ENCODE measurements around the gene NKD2. TPM values are rescaled to one million over a fixed set of nuclear protein-coding genes. Genes with fewer than 3 reads are reported as not detected.

Gene NKD2
- total RNA-seq, 1 donor from 2014 or later: 41.7 TPM

GRCh38 chr5:1034421-1034905 is 25.9 kb downstream of the NKD2 start:
- peak; percentile 9 for DNase-seq
- Mint-ChIP-seq H3K36me3 (ENCODE audit: unreplicated experiment) (peaks cover 9% of the 10 kb centered on the region), H3K27me3 (ENCODE audit: unreplicated experiment) (peaks cover 11% of the 10 kb centered on the region), H3K4me3 (ENCODE audit: unreplicated experiment) (no peak overlapping the region), H3K4me1 (ENCODE audit: low read depth, unreplicated experiment) (peaks cover 2% of the 10 kb centered on the region), H3K27ac (ENCODE audit: unreplicated experiment) (no peak overlapping the region), H3K9me3 (ENCODE audit: unreplicated experiment) (peaks cover 8% of the 10 kb centered on the region)
- TF ChIP-seq CTCF (IDR thresholded peaks at IDR 0.05; ENCODE audit: partially characterized antibody, unreplicated experiment): no peak

GRCh38 chr5:1034986-1035385 is 26.4 kb downstream of the NKD2 start:
- H3K27ac Mint-ChIP-seq (ENCODE audit: unreplicated experiment): peak overlapping the region; percentile 5
- no peaks in the 10 kb centered on the region for H3K4me1 Mint-ChIP-seq (ENCODE audit: low read depth, unreplicated experiment)
- peaks cover 10% of the 10 kb centered on the region for H3K9me3 Mint-ChIP-seq (ENCODE audit: unreplicated experiment)
- H3K27me3 Mint-ChIP-seq (ENCODE audit: unreplicated experiment): peaks cover 11% of the 10 kb centered on the region
- no peak for DNase-seq
- TF ChIP-seq CTCF (IDR thresholded peaks at IDR 0.05; ENCODE audit: partially characterized antibody, unreplicated experiment): no peak
- peak overlapping the region; percentile 18 for H3K4me3 Mint-ChIP-seq (ENCODE audit: unreplicated experiment)
- H3K36me3 Mint-ChIP-seq (ENCODE audit: unreplicated experiment): peaks cover 9% of the 10 kb centered on the region

GRCh38 chr5:1035421-1036405 is 27.1 kb downstream of the NKD2 start:
- DNase-seq: peak; percentile 14
- Mint-ChIP-seq H3K27ac (ENCODE audit: unreplicated experiment) (no peak overlapping the region), H3K4me3 (ENCODE audit: unreplicated experiment) (no peak overlapping the region), H3K9me3 (ENCODE audit: unreplicated experiment) (peaks cover 14% of the 10 kb centered on the region), H3K36me3 (ENCODE audit: unreplicated experiment) (peaks cover 9% of the 10 kb centered on the region), H3K27me3 (ENCODE audit: unreplicated experiment) (peaks cover 11% of the 10 kb centered on the region), H3K4me1 (ENCODE audit: low read depth, unreplicated experiment) (no peaks in the 10 kb centered on the region)
- no peak for TF ChIP-seq CTCF (IDR thresholded peaks at IDR 0.05; ENCODE audit: partially characterized antibody, unreplicated experiment)

DNA sequence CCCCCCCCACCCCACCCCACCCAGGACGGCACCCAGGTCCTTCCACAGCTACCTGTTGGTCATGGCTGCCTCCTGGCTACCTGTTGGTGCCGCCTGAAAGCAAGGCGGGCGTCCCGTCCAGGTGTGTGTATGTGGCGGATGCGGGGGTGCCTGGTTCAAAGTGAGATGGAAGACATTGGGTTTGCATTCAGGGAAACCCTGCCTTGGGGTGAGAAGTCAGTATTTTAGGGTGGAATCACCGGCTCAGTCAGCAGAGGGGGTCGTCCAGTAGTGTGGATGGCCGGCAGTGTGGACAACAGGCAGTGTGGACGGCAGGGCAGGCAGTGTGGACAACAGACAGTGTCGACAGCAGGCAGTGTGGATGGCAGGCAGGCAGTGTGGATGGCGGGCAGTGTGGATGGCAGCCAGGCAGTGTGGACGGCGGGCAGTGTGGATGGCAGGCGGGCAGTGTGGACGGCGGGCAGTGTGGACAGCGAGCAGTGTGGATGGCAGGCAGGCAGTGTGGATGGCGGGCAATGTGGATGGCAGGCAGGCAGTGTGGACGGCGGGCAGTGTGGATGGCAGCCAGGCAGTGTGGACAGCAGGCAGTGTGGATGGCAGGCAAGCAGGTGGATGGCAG is 28.0 kb downstream of the NKD2 start:
- TF ChIP-seq CTCF (IDR thresholded peaks at IDR 0.05; ENCODE audit: partially characterized antibody, unreplicated experiment): no peak
- no peak for DNase-seq
- no peaks in the 10 kb centered on the region for H3K4me1 Mint-ChIP-seq (ENCODE audit: low read depth, unreplicated experiment)
- H3K27ac Mint-ChIP-seq (ENCODE audit: unreplicated experiment): no peak overlapping the region
- peaks cover 19% of the 10 kb centered on the region for H3K9me3 Mint-ChIP-seq (ENCODE audit: unreplicated experiment)
- peaks cover 13% of the 10 kb centered on the region for H3K27me3 Mint-ChIP-seq (ENCODE audit: unreplicated experiment)
- no peak overlapping the region for H3K4me3 Mint-ChIP-seq (ENCODE audit: unreplicated experiment)
- peaks cover 14% of the 10 kb centered on the region for H3K36me3 Mint-ChIP-seq (ENCODE audit: unreplicated experiment)
